Panc1 (cell line): ENCODE results near the gene RIPPLY3. TPM values are rescaled to one million over a fixed set of nuclear protein-coding genes. Genes with fewer than 3 reads are reported as not detected.
"Not testable (repeated sequence)": the region's sequence is repeated elsewhere in the genome, so short reads cannot be mapped to it uniquely, and the experiment has no call there.

ENCODE experiments used
- ATAC-seq: fragments of 200-7000 bp; cut with Tn5 transposase; 2 replicates; pipeline ENCODE4 v1.9.1; 2020; ENCODE audit warnings: mild to moderate bottlenecking, moderate library complexity
- BruUV-seq: library from RNA; stranded (reverse); fragments of 400-500 nt; replicated peaks from 2 replicates; lab custom pipeline; 2021; lab: Mats Ljungman, UMichigan
- CTCF ChIA-PET: fragments of 300-600 bp; sonication (Branson Sonifier 250); formaldehyde crosslinking; loops from one replicate; lab custom pipeline; 2022; ENCODE audit warnings: antibody characterized with exemption; lab: Charles Lee
- POLR2A ChIA-PET: fragments of 300-600 bp; sonication (Branson Sonifier 250); formaldehyde crosslinking; loops from one replicate; lab custom pipeline; 2022; ENCODE audit warnings: antibody characterized with exemption; lab: Charles Lee
- DNase-seq: peaks from one replicate; pipeline ENCODE4 v3.0.0-alpha.2; 2010; ENCODE audit warnings: low read depth, low spot score
- H3K27ac ChIP-seq: 2 replicates; pipeline ENCODE4 v1.5.1; 2011; ENCODE audit warnings: mild to moderate bottlenecking, low read length, inconsistent platforms
- H3K27me3 ChIP-seq: fragments of 200-500 bp; sonication (Bioruptor generic); 2 replicates; pipeline ENCODE4 v1.6.0; 2014; ENCODE audit warnings: low read length, inconsistent platforms; ENCODE audit not compliant: control insufficient read depth, insufficient read depth
- H3K36me3 ChIP-seq: fragments of 200-500 bp; sonication (Bioruptor generic); 2 replicates; pipeline ENCODE4 v1.5.1; 2014; ENCODE audit warnings: inconsistent platforms, mild to moderate bottlenecking, low read length, moderate library complexity; ENCODE audit not compliant: control insufficient read depth, insufficient read depth
- H3K4me1 ChIP-seq: 2 replicates; pipeline ENCODE4 v1.5.1; 2011; ENCODE audit warnings: inconsistent platforms, mild to moderate bottlenecking, low read length, moderate library complexity; ENCODE audit not compliant: control insufficient read depth, insufficient read depth
- H3K4me3 ChIP-seq, 2 experiments: 2 replicates each; pipeline ENCODE4 v1.5.1; 2011 to 2012; ENCODE audit warnings: low read depth in 2 of 2, low read length in 2 of 2, mild to moderate bottlenecking in 2 of 2, inconsistent platforms in 1 of 2, moderate library complexity in 1 of 2
- H3K9me3 ChIP-seq: fragments of 200-500 bp; sonication (Bioruptor generic); 2 replicates; pipeline ENCODE4 v1.5.1; 2014; ENCODE audit warnings: low read depth, mild to moderate bottlenecking, inconsistent platforms, low read length, moderate library complexity; ENCODE audit not compliant: control insufficient read depth, insufficient read depth
- POLR2AphosphoS5 ChIP-seq: IDR thresholded peaks from 2 replicates; pipeline ENCODE4 v1.6.1; 2012; ENCODE audit warnings: mild to moderate bottlenecking, low read depth, low read length, moderate library complexity
- REST ChIP-seq, 2 experiments: IDR thresholded peaks; 2 replicates each; pipeline ENCODE4 v1.6.1; 2011 to 2012; ENCODE audit warnings: low read depth in 2 of 2, control low read depth in 1 of 2, low read length in 1 of 2, mild to moderate bottlenecking in 1 of 2, moderate library complexity in 1 of 2; ENCODE audit not compliant: insufficient read depth in 1 of 2
- SIN3A ChIP-seq: IDR thresholded peaks from 2 replicates; pipeline ENCODE4 v1.6.1; 2012; ENCODE audit warnings: low read depth, mild to moderate bottlenecking, low read length, moderate library complexity, borderline replicate concordance; ENCODE audit not compliant: insufficient read depth
- TCF7L2 ChIP-seq: IDR thresholded peaks from 2 replicates; pipeline ENCODE4 v1.6.1; 2011; ENCODE audit warnings: mild to moderate bottlenecking, low read depth, low read length, inconsistent platforms
- in situ Hi-C: cut with HindIII; loops from 2 replicates; pipeline ENCODE4 v1.10.0; 2016; ENCODE audit warnings: low sequenced_read_pairs, low pct_unique_long_range_greater_than_20kb
- intact Hi-C: fragments of 100-400 bp; cut with micrococcal nuclease; formaldehyde crosslinking; loops from one replicate; pipeline ENCODE4 v1.10.0; 2022; ENCODE audit not compliant: unreplicated experiment
- total RNA-seq: library from RNA; stranded (reverse); gene quantifications from one replicate; pipeline ENCODE4 v1.2.1, GENCODE V29; 2021; ENCODE audit not compliant: unreplicated experiment
- TF ChIP-seq, protein P1 (sequence below): fragments of 450-650 bp; IDR thresholded peaks from 2 replicates; pipeline ENCODE4 v1.5.1; 2017; ENCODE audit warnings: mild to moderate bottlenecking

RIPPLY3 gene
- total RNA-seq, 1 experiment from 2014 or later = 1.2 TPM

- H3K9me3 ChIP-seq, POLR2A ChIA-PET, in situ Hi-C loops, BruUV-seq, H3K36me3 ChIP-seq, DNase-seq, ATAC-seq, intact Hi-C loops, CTCF ChIA-PET, H3K27me3 ChIP-seq, H3K4me3 ChIP-seq, H3K27ac ChIP-seq, H3K4me1 ChIP-seq: not testable (repeated sequence)
Observed at GRCh38 chr21:37034394-37034793, 27.9 kb downstream of the RIPPLY3 start.

DNA sequence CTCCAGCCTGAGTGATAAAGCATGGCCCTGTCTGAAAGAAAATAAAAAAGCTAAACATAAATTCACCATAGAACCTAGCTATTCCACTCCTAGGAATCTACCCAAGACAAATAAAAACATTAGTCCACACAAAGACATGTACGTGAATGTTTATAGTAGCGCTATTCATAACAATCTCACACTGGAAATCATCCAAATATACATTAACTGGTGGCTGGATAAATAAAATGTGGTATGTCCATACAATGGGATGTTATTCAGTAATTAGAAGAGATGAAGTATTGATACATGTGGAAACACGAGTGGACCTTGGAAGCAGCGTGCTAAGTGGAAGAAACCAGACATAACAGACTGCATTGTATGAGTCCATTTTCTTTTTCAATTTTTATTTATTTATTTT is 29.7 kb downstream of the RIPPLY3 start:
- Histone ChIP-seq H3K4me1 (peaks cover 4% of the 10 kb centered on the region; the same call in 1 of the 2 replicates), H3K36me3 (no peaks in the 10 kb centered on the region), H3K9me3 (no peaks in the 10 kb centered on the region), H3K27ac (no peak overlapping the region), H3K27me3 (no peaks in the 10 kb centered on the region), H3K4me3 (no peak overlapping the region)
- DNase-seq = no peak
- intact Hi-C loops = no loop called here
- in situ Hi-C loops = no loop called here
- no TSS peak for BruUV-seq
- TF ChIP-seq POLR2AphosphoS5 (no peak), SIN3A (no peak), REST (IDR thresholded peaks at IDR 0.05; ENCODE audit: insufficient read depth in 1 of 2, low read depth in 2 of 2, low read length in 1 of 2) (no peak), TCF7L2 (no peak)
- TF ChIP-seq, protein P1, sequence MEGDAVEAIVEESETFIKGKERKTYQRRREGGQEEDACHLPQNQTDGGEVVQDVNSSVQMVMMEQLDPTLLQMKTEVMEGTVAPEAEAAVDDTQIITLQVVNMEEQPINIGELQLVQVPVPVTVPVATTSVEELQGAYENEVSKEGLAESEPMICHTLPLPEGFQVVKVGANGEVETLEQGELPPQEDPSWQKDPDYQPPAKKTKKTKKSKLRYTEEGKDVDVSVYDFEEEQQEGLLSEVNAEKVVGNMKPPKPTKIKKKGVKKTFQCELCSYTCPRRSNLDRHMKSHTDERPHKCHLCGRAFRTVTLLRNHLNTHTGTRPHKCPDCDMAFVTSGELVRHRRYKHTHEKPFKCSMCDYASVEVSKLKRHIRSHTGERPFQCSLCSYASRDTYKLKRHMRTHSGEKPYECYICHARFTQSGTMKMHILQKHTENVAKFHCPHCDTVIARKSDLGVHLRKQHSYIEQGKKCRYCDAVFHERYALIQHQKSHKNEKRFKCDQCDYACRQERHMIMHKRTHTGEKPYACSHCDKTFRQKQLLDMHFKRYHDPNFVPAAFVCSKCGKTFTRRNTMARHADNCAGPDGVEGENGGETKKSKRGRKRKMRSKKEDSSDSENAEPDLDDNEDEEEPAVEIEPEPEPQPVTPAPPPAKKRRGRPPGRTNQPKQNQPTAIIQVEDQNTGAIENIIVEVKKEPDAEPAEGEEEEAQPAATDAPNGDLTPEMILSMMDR = no peak
- no peak for ATAC-seq
- POLR2A ChIA-PET = no interaction called here
- CTCF ChIA-PET = no interaction called here

- Histone ChIP-seq H3K36me3 (no peaks in the 10 kb centered on the region), H3K4me1 (no peaks in the 10 kb centered on the region), H3K27ac (no peak overlapping the region), H3K4me3 (no peak overlapping the region), H3K27me3 (no peaks in the 10 kb centered on the region), H3K9me3 (no peaks in the 10 kb centered on the region)
- ChIA-PET POLR2A (no interaction called here), CTCF (interaction anchor here (0.7 kb wide), 1 partner anchor 830 kb away, joined by 3 read pairs; no protein-coding TSS in a partner anchor)
- in situ Hi-C loops = no loop called here
- TF ChIP-seq POLR2AphosphoS5 (no peak), SIN3A (no peak), REST (IDR thresholded peaks at IDR 0.05; ENCODE audit: insufficient read depth in 1 of 2, low read depth in 2 of 2, low read length in 1 of 2) (no peak), TCF7L2 (no peak)
- TF ChIP-seq, protein P1 = no peak
- ATAC-seq (no peak), DNase-seq (no peak)
- intact Hi-C loops = no loop called here
- BruUV-seq = no TSS peak
Observed at GRCh38 chr21:37039411-37040075, 33.0 kb downstream of the RIPPLY3 start.
